K562 (cell line): ENCODE data around the gene EPGN. TPM values are rescaled to one million over a fixed set of nuclear protein-coding genes. Genes with fewer than 3 reads are reported as not detected.

ENCODE experiments used
- polyA plus RNA-seq, 8 experiments: library from polyadenylated mRNA; depleted of rRNA in 4 of 8; stranded (reverse) in 5 of 8; unstranded in 3 of 8; fragments of >200 nt; fragmentation: Nextera tagmentation in 2 of 8; fragmentation: Illumina TruSeq in 1 of 8; extraction: Ambion mirVana in 2 of 8; extraction: Trizol in 1 of 8; gene quantifications; 2 replicates each; pipeline versions ENCODE4 v1.2.1 to v1.2.3, GENCODE V29; 2011 to 2014; ENCODE audit warnings: inconsistent platforms in 1 of 8, missing spikeins in 1 of 8
- total RNA-seq, 7 experiments: library from RNA; depleted of rRNA in 6 of 7; stranded (reverse); fragments of >200 nt in 6 of 7; fragmentation: Illumina TruSeq in 2 of 7; extraction: Trizol in 2 of 7; gene quantifications; 2 replicates each; pipeline versions ENCODE4 v1.2.1 to v1.2.3, GENCODE V29; 2011 to 2021; ENCODE audit warnings: low replicate concordance in 1 of 7

Gene EPGN
- total and polyA plus RNA-seq, 9 of the 15 experiments (the other 6 are each of a cell fraction or from before 2014, with no cell fraction given), result 0.10 to 0.56 TPM; not detected in 7

Other genes with a start within 250 kb of the EPGN start
- 8.1 and 10.8 TPM in 2 replicates for gene CXCL2, start 209.3 kb upstream of the EPGN start, total RNA-seq (2014; rRNA removed)
- 4.8 and 5.6 TPM in 2 replicates for gene CXCL2, start 209.3 kb upstream of the EPGN start, total RNA-seq (2014; rRNA removed; fragmentation: Illumina TruSeq; extraction: Trizol)
- gene CXCL2, start 209.3 kb upstream of the EPGN start, total RNA-seq (2015; rRNA removed; fragmentation: Illumina TruSeq; extraction: Trizol), result 3.1 and 4.1 TPM in 2 replicates
- 8.5 and 12.5 TPM in 2 replicates for gene CXCL2, start 209.3 kb upstream of the EPGN start, total RNA-seq (2021)
- gene CXCL2, start 209.3 kb upstream of the EPGN start, polyA plus RNA-seq (2011; rRNA removed), result 1.2 and 3.5 TPM in 2 replicates
- 3.5 and 4.7 TPM in 2 replicates for gene CXCL2, start 209.3 kb upstream of the EPGN start, polyA plus RNA-seq (2014; fragmentation: Illumina TruSeq; extraction: Trizol)
- 1 to 10 TPM; 2.3 to 2.5 TPM for gene CXCL2, start 209.3 kb upstream of the EPGN start, polyA plus RNA-seq (2014; fragmentation: Nextera tagmentation; extraction: Ambion mirVana)
- 9.4 and 10.9 TPM in 2 replicates for gene CXCL2, start 209.3 kb upstream of the EPGN start, polyA plus RNA-seq (2014; rRNA removed)
- 26.7 and 38.1 TPM in 2 replicates for gene MTHFD2L, start 150.4 kb upstream of the EPGN start, total RNA-seq (2014; rRNA removed)
- gene MTHFD2L, start 150.4 kb upstream of the EPGN start, total RNA-seq (2014; rRNA removed; fragmentation: Illumina TruSeq; extraction: Trizol), result 32.5 and 35.7 TPM in 2 replicates
- 24.0 and 26.6 TPM in 2 replicates for gene MTHFD2L, start 150.4 kb upstream of the EPGN start, total RNA-seq (2015; rRNA removed; fragmentation: Illumina TruSeq; extraction: Trizol)
- 24.6 and 27.7 TPM in 2 replicates for gene MTHFD2L, start 150.4 kb upstream of the EPGN start, total RNA-seq (2021)
- gene MTHFD2L, start 150.4 kb upstream of the EPGN start, polyA plus RNA-seq (2011; rRNA removed), result 26.3 and 39.0 TPM in 2 replicates
- 19.1 and 19.7 TPM in 2 replicates for gene MTHFD2L, start 150.4 kb upstream of the EPGN start, polyA plus RNA-seq (2014; fragmentation: Illumina TruSeq; extraction: Trizol)
- gene MTHFD2L, start 150.4 kb upstream of the EPGN start, polyA plus RNA-seq (2014; fragmentation: Nextera tagmentation; extraction: Ambion mirVana), result 10 to 100 TPM; 10.0 to 13.7 TPM
- 26.0 and 29.8 TPM in 2 replicates for gene MTHFD2L, start 150.4 kb upstream of the EPGN start, polyA plus RNA-seq (2014; rRNA removed)
- gene EREG, start 56.7 kb downstream of the EPGN start, total RNA-seq (2014; rRNA removed), result 2.5 and 3.9 TPM in 2 replicates
- 5.0 and 7.3 TPM in 2 replicates for gene EREG, start 56.7 kb downstream of the EPGN start, total RNA-seq (2014; rRNA removed; fragmentation: Illumina TruSeq; extraction: Trizol)
- gene EREG, start 56.7 kb downstream of the EPGN start, total RNA-seq (2015; rRNA removed; fragmentation: Illumina TruSeq; extraction: Trizol), result 2.4 and 2.6 TPM in 2 replicates
- gene EREG, start 56.7 kb downstream of the EPGN start, total RNA-seq (2021), result 2.9 and 4.5 TPM in 2 replicates
- gene EREG, start 56.7 kb downstream of the EPGN start, polyA plus RNA-seq (2011; rRNA removed), result 2.7 and 7.2 TPM in 2 replicates
- gene EREG, start 56.7 kb downstream of the EPGN start, polyA plus RNA-seq (2014; fragmentation: Illumina TruSeq; extraction: Trizol), result 2.3 and 4.5 TPM in 2 replicates
- 1 to 10 TPM in 1 of 2 experiments, under 1 TPM in 1; 0.97 to 1.2 TPM for gene EREG, start 56.7 kb downstream of the EPGN start, polyA plus RNA-seq (2014; fragmentation: Nextera tagmentation; extraction: Ambion mirVana)
- 1.5 and 3.1 TPM in 2 replicates for gene EREG, start 56.7 kb downstream of the EPGN start, polyA plus RNA-seq (2014; rRNA removed)
- 4.5 and 5.8 TPM in 2 replicates for gene AREG, start 136.7 kb downstream of the EPGN start, total RNA-seq (2014; rRNA removed)
- gene AREG, start 136.7 kb downstream of the EPGN start, total RNA-seq (2014; rRNA removed; fragmentation: Illumina TruSeq; extraction: Trizol), result 5.7 and 6.7 TPM in 2 replicates
- 2.8 and 3.5 TPM in 2 replicates for gene AREG, start 136.7 kb downstream of the EPGN start, total RNA-seq (2015; rRNA removed; fragmentation: Illumina TruSeq; extraction: Trizol)
- 5.4 and 5.6 TPM in 2 replicates for gene AREG, start 136.7 kb downstream of the EPGN start, total RNA-seq (2021)
- 7.3 and 8.5 TPM in 2 replicates for gene AREG, start 136.7 kb downstream of the EPGN start, polyA plus RNA-seq (2011; rRNA removed)
- gene AREG, start 136.7 kb downstream of the EPGN start, polyA plus RNA-seq (2014; fragmentation: Illumina TruSeq; extraction: Trizol), result 6.5 and 7.7 TPM in 2 replicates
- gene AREG, start 136.7 kb downstream of the EPGN start, polyA plus RNA-seq (2014; fragmentation: Nextera tagmentation; extraction: Ambion mirVana), result 1 to 10 TPM; 1.4 to 2.4 TPM
- gene AREG, start 136.7 kb downstream of the EPGN start, polyA plus RNA-seq (2014; rRNA removed), result 3.8 and 5.5 TPM in 2 replicates